ENCODE data around the gene DIP2A.

Gene DIP2A

GRCh38 chr21:46553993-46554392, 95.3 kb downstream of the DIP2A start:
- Histone ChIP-seq H3K4me1 (no peaks in the 10 kb centered on the region), H3K4me3 (ENCODE audit: low read depth, low read length) (no peak overlapping the region), H3K27me3 (no peaks in the 10 kb centered on the region), H3K36me3 (peaks cover 27% of the 10 kb centered on the region), H3K9me3 (no peaks in the 10 kb centered on the region)
- TF ChIP-seq CTCF (IDR thresholded peaks at IDR 0.05; ENCODE audit: low read depth, low read length): no peak
- no peak for DNase-seq

GRCh38 chr21:46554431-46555224, 95.9 kb downstream of the DIP2A start:
- no peak for TF ChIP-seq CTCF (IDR thresholded peaks at IDR 0.05; ENCODE audit: low read depth, low read length)
- H3K9me3 ChIP-seq: no peaks in the 10 kb centered on the region
- no peaks in the 10 kb centered on the region for H3K27me3 ChIP-seq
- H3K36me3 ChIP-seq: peaks cover 27% of the 10 kb centered on the region
- no peak overlapping the region for H3K4me3 ChIP-seq (ENCODE audit: low read depth, low read length)
- H3K4me1 ChIP-seq: no peaks in the 10 kb centered on the region
- DNase-seq: no peak

GRCh38 chr21:46555225-46555617, 96.5 kb downstream of the DIP2A start:
- no peak overlapping the region for H3K4me3 ChIP-seq (ENCODE audit: low read depth, low read length)
- no peak for DNase-seq

GRCh38 chr21:46555678-46556077, 97.0 kb downstream of the DIP2A start:
- Histone ChIP-seq H3K4me1 (no peaks in the 10 kb centered on the region), H3K4me3 (ENCODE audit: low read depth, low read length) (no peak overlapping the region), H3K9me3 (no peaks in the 10 kb centered on the region), H3K27me3 (no peaks in the 10 kb centered on the region), H3K36me3 (peaks cover 21% of the 10 kb centered on the region)
- no peak for TF ChIP-seq CTCF (IDR thresholded peaks at IDR 0.05; ENCODE audit: low read depth, low read length)
- no peak for DNase-seq

More at GRCh38 chr21:46555225-46555617, 96.5 kb downstream of the DIP2A start:
- H3K9me3 ChIP-seq: no peaks in the 10 kb centered on the region
- H3K36me3 ChIP-seq: peaks cover 25% of the 10 kb centered on the region
- H3K4me1 ChIP-seq: no peaks in the 10 kb centered on the region
- TF ChIP-seq CTCF (IDR thresholded peaks at IDR 0.05; ENCODE audit: low read depth, low read length): no peak
- no peaks in the 10 kb centered on the region for H3K27me3 ChIP-seq

GRCh38 chr21:46556802-46557201, 98.1 kb downstream of the DIP2A start:
- H3K36me3 ChIP-seq: peaks cover 29% of the 10 kb centered on the region
- no peaks in the 10 kb centered on the region for H3K9me3 ChIP-seq
- no peak for TF ChIP-seq CTCF (IDR thresholded peaks at IDR 0.05; ENCODE audit: low read depth, low read length)
- H3K27me3 ChIP-seq: no peaks in the 10 kb centered on the region
- no peaks in the 10 kb centered on the region for H3K4me1 ChIP-seq
- H3K4me3 ChIP-seq (ENCODE audit: low read depth, low read length): no peak overlapping the region
- DNase-seq: no peak

- H3K4me1 ChIP-seq: no peaks in the 10 kb centered on the region
- no peak overlapping the region for H3K4me3 ChIP-seq (ENCODE audit: low read depth, low read length)
- no peak for TF ChIP-seq CTCF (IDR thresholded peaks at IDR 0.05; ENCODE audit: low read depth, low read length)
- H3K36me3 ChIP-seq: peaks cover 35% of the 10 kb centered on the region
- H3K9me3 ChIP-seq: no peaks in the 10 kb centered on the region
- no peak for DNase-seq
- no peaks in the 10 kb centered on the region for H3K27me3 ChIP-seq
Measured at GRCh38 chr21:46557469-46557868, 98.8 kb downstream of the DIP2A start.

Data from BE2C (cell line).